ENCODE measurements around the gene PPARG.

DNA sequence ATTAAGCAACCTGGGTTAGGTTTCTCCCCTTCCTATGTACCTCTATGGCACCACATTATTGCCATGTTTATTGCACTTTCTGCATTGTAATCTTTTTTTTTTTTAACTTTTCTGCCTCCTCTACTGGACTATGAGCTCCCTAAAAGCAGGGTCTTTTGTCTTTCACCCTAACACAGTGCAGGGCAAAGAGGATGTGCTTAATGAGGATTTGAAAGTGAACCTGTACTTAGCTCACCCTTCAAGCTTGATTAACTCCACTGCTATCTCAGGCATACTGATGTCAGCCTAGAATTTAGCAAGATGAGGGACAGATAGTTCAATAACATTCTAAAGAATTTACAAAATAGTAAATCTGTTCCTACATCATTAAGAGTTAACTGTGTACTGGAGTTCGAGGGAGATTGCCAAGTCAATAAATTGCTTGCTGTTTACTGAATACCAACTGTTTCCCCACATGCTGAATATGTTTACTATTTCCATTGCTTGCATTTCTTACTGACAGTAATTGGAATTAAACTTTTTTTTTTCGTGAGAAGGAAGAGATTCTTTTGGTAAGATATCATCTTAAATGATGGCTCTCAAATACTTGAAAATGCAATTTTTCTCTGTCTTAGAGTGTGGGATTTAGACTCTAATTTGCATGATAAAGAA is 15.7 kb upstream of the PPARG start:
- no peak for TF ChIP-seq EP300 (IDR thresholded peaks at IDR 0.05)
- TF ChIP-seq, protein P1, sequence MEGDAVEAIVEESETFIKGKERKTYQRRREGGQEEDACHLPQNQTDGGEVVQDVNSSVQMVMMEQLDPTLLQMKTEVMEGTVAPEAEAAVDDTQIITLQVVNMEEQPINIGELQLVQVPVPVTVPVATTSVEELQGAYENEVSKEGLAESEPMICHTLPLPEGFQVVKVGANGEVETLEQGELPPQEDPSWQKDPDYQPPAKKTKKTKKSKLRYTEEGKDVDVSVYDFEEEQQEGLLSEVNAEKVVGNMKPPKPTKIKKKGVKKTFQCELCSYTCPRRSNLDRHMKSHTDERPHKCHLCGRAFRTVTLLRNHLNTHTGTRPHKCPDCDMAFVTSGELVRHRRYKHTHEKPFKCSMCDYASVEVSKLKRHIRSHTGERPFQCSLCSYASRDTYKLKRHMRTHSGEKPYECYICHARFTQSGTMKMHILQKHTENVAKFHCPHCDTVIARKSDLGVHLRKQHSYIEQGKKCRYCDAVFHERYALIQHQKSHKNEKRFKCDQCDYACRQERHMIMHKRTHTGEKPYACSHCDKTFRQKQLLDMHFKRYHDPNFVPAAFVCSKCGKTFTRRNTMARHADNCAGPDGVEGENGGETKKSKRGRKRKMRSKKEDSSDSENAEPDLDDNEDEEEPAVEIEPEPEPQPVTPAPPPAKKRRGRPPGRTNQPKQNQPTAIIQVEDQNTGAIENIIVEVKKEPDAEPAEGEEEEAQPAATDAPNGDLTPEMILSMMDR (IDR thresholded peaks at IDR 0.05) = no peak
